OCI-LY7 (cell line): ENCODE measurements around the gene KLK11. TPM values are rescaled to one million over a fixed set of nuclear protein-coding genes. Genes with fewer than 3 reads are reported as not detected.

Experiments
- BruUV-seq: library from RNA; stranded (reverse); fragments of 400-500 nt; replicated peaks from 2 replicates; lab custom pipeline; 2021; lab: Mats Ljungman, UMichigan
- CTCF ChIA-PET: fragments of 300-600 bp; sonication (Branson Sonifier 250); formaldehyde crosslinking; loops from one replicate; lab custom pipeline; 2022; ENCODE audit warnings: antibody characterized with exemption; ENCODE audit not compliant: unreplicated experiment; lab: Charles Lee
- POLR2A ChIA-PET: fragments of 300-600 bp; sonication (Branson Sonifier 250); formaldehyde crosslinking; loops from one replicate; lab custom pipeline; 2022; ENCODE audit warnings: antibody characterized with exemption; lab: Charles Lee
- DNase-seq: peaks from one replicate; pipeline ENCODE4 v3.0.0-alpha.2; 2015; ENCODE audit warnings: low spot score
- H2AFZ ChIP-seq: fragments of 200-600 bp; sonication (generic), shearing (Covaris generic); 2 replicates; pipeline ENCODE4 v1.6.1; 2014; ENCODE audit warnings: mild to moderate bottlenecking, antibody characterized with exemption, low read length, moderate library complexity
- H3K27ac ChIP-seq: fragments of 200-600 bp; sonication (generic); 2 replicates; pipeline ENCODE4 v1.5.1; 2014; ENCODE audit warnings: mixed run types, low read depth, mild to moderate bottlenecking, moderate library complexity, low read length, inconsistent platforms; ENCODE audit not compliant: poor library complexity, severe bottlenecking
- H3K36me3 ChIP-seq: fragments of 200-600 bp; sonication (generic); 2 replicates; pipeline ENCODE4 v1.6.1; 2014; ENCODE audit warnings: mild to moderate bottlenecking, antibody characterized with exemption, low read length, moderate library complexity, mixed read lengths; ENCODE audit not compliant: insufficient read depth
- H3K4me1 ChIP-seq: fragments of 200-600 bp; sonication (generic); 2 replicates; pipeline ENCODE4 v1.5.1; 2014; ENCODE audit warnings: mild to moderate bottlenecking, low read length; ENCODE audit not compliant: insufficient read depth, poor library complexity, severe bottlenecking
- H3K4me2 ChIP-seq: fragments of 200-600 bp; sonication (generic); 2 replicates; pipeline ENCODE4 v1.6.1; 2014; ENCODE audit warnings: mild to moderate bottlenecking, low read length
- H3K4me3 ChIP-seq: fragments of 200-600 bp; sonication (generic); 2 replicates; pipeline ENCODE4 v1.5.1; 2014; ENCODE audit warnings: mild to moderate bottlenecking, low read depth, low read length; ENCODE audit not compliant: poor library complexity, severe bottlenecking
- H3K79me2 ChIP-seq: fragments of 200-600 bp; sonication (generic); 2 replicates; pipeline ENCODE4 v1.6.1; 2016; ENCODE audit warnings: low read depth, mild to moderate bottlenecking, low read length, moderate library complexity, mixed read lengths; ENCODE audit not compliant: insufficient read depth
- H3K9me2 ChIP-seq: fragments of 200-600 bp; sonication (generic); 2 replicates; pipeline ENCODE4 v1.6.1; 2016; ENCODE audit warnings: mild to moderate bottlenecking, low read length, mixed read lengths; ENCODE audit not compliant: insufficient read depth
- H3K9me3 ChIP-seq: fragments of 200-600 bp; sonication (generic); 2 replicates; pipeline ENCODE4 v1.6.1; 2014; ENCODE audit warnings: mild to moderate bottlenecking, mixed run types, low read length, mixed read lengths
- H4K20me1 ChIP-seq: fragments of 200-600 bp; sonication (generic); 2 replicates; pipeline ENCODE4 v1.6.1; 2014; ENCODE audit warnings: mild to moderate bottlenecking, antibody characterized with exemption, low read length, moderate library complexity, mixed read lengths; ENCODE audit not compliant: insufficient read depth
- CTCF ChIP-seq: fragments of 200-600 bp; sonication (generic); conservative IDR thresholded peaks from 2 replicates; pipeline ENCODE4 v1.5.1; 2014; ENCODE audit warnings: mild to moderate bottlenecking, antibody characterized with exemption, low read length, moderate library complexity, mixed read lengths
- EZH2phosphoT487 ChIP-seq: fragments of 200-600 bp; sonication (generic); IDR thresholded peaks from 2 replicates; pipeline ENCODE4 v1.6.1; 2018; ENCODE audit warnings: low read depth, borderline replicate concordance, mild to moderate bottlenecking, mixed run types, antibody characterized with exemption, low read length, moderate library complexity, mixed read lengths
- intact Hi-C: fragments of 100-400 bp; cut with micrococcal nuclease; formaldehyde crosslinking; loops from one replicate; pipeline ENCODE4 v1.10.0; 2022; ENCODE audit not compliant: unreplicated experiment
- total RNA-seq, 2 experiments: library from RNA; depleted of rRNA in 1 of 2; stranded (reverse); fragments of >200 nt in 1 of 2; shearing (Covaris generic) in 1 of 2; gene quantifications; 2 replicates each; pipeline ENCODE4 v1.2.3, GENCODE V29; 2014 to 2022

KLK11 gene
- total RNA-seq, 2 experiments from 2014 or later = not detected

GRCh38 chr19:51034704-51035103 is 8.3 kb upstream of the KLK11 start, which contains the start of gene KLK12:
Gene KLK12 (minus strand): TSS chr19:51035002. CDS start chr19:51034621, 381 bp downstream.
- no peak for TF ChIP-seq CTCF
- TF ChIP-seq EZH2phosphoT487 = no peak
- BruUV-seq = no TSS peak

GRCh38 chr19:51031880-51032225 is 5.4 kb upstream of the KLK11 start:
- Histone ChIP-seq H3K36me3 (no peaks in the 10 kb centered on the region), H3K4me3 (no peak overlapping the region), H3K9me3 (no peaks in the 10 kb centered on the region), H3K27ac (no peak overlapping the region), H2AFZ (no peak overlapping the region), H3K79me2 (no peaks in the 10 kb centered on the region), H3K4me2 (no peak overlapping the region), H4K20me1 (no peaks in the 10 kb centered on the region), H3K4me1 (no peaks in the 10 kb centered on the region), H3K9me2 (no peaks in the 10 kb centered on the region)
- no TSS peak for BruUV-seq
- ChIA-PET POLR2A (no interaction called here), CTCF (no interaction called here)
- DNase-seq = no peak
- intact Hi-C loops = no loop called here
- TF ChIP-seq CTCF (no peak), EZH2phosphoT487 (no peak)

More at GRCh38 chr19:51034704-51035103, 8.3 kb upstream of the KLK11 start, which contains the start of gene KLK12:
- Histone ChIP-seq H3K9me3 (no peaks in the 10 kb centered on the region), H3K9me2 (no peaks in the 10 kb centered on the region), H3K36me3 (no peaks in the 10 kb centered on the region), H3K4me1 (no peaks in the 10 kb centered on the region), H3K4me3 (no peak within 1 kb of the TSS), H3K4me2 (no peak within 1 kb of the TSS), H3K27ac (no peak within 1 kb of the TSS), H4K20me1 (no peaks in the 10 kb centered on the region), H3K79me2 (no peaks in the 10 kb centered on the region), H2AFZ (no peak within 1 kb of the TSS)
- intact Hi-C loops = no loop called here
- DNase-seq = no peak
- ChIA-PET CTCF (no interaction called here), POLR2A (no interaction called here)

GRCh38 chr19:51031220-51031879 is 4.9 kb upstream of the KLK11 start:
- ChIA-PET POLR2A (no interaction called here), CTCF (no interaction called here)
- H3K4me2 ChIP-seq = no peak overlapping the region
- H3K27ac ChIP-seq = no peak overlapping the region
- intact Hi-C loops = no loop called here
- no peak overlapping the region for H3K4me3 ChIP-seq
- H4K20me1 ChIP-seq = no peaks in the 10 kb centered on the region
- TF ChIP-seq CTCF (no peak), EZH2phosphoT487 (no peak)
- H2AFZ ChIP-seq = no peak overlapping the region
- no peaks in the 10 kb centered on the region for H3K79me2 ChIP-seq
- H3K36me3 ChIP-seq = no peaks in the 10 kb centered on the region
- H3K9me2 ChIP-seq = no peaks in the 10 kb centered on the region
- H3K4me1 ChIP-seq = no peaks in the 10 kb centered on the region
- no TSS peak for BruUV-seq
- no peaks in the 10 kb centered on the region for H3K9me3 ChIP-seq
- DNase-seq = no peak
